ENCODE results near the gene LAMB4. TPM values are rescaled to one million over a fixed set of nuclear protein-coding genes. Genes with fewer than 3 reads are reported as not detected.
A peak's percentile ranks its signal among the peaks of the same experiment; 100 is the strongest.

Gene LAMB4
- total and polyA plus RNA-seq, 2 experiments from 2014 or later = 0.16 TPM; not detected in 1

DNA sequence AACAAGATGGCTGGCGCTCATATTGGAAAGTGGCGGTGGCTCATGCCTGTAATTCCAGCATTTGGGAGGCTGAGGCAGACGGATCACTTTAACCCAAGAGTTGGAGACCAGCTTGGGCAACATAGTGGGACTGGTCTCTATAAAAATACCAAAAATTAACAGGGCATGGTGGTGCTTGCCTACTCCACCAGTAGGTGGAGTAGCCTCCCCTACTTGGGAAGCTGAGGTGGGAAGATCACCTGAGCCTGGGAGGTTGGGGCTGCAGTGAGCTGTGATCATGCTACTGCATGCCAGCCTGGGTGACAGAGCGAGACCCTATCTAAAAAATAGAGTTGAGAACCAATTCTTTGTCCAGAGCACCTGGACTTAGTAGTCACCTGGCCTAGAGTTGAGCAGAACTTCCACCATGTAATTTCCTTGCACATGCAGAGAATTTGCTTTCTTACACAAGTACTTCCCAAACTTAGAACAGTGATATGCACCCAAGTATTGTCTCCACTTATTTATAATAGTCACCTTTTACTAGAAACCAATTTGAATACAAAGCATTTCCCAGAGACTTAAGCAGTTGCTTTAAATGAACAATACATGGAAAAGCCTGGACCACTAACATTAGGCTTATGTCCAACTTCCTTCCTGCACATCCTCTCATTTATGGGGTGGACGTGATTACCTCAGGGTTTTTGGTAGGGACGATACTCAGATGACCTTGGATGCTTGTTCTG, 15.9 kb downstream of the LAMB4 start:
- Histone ChIP-seq H3K4me2 (ENCODE audit: unreplicated experiment) (no peak overlapping the region), H3F3A (ENCODE audit: insufficient read depth) (no peaks in the 10 kb centered on the region), H3K9ac (no peak overlapping the region), H3K4me3 (no peak overlapping the region), H3K27me3 (replicated peaks; ENCODE audit: insufficient read depth) (no peaks in the 10 kb centered on the region), H3K27ac (no peak overlapping the region), H3K9me2 (ENCODE audit: insufficient read depth) (0 out of 2 replicates have a peak, but pooled peaks cover 5% of the 10 kb centered on the region), H2AFZ (no peak overlapping the region), H3K36me3 (ENCODE audit: low read depth) (no peaks in the 10 kb centered on the region), H3K4me1 (ENCODE audit: insufficient read depth) (no peaks in the 10 kb centered on the region), H3K79me2 (ENCODE audit: insufficient read depth) (no peaks in the 10 kb centered on the region), H3K9me3 (ENCODE audit: low read depth) (no peaks in the 10 kb centered on the region), H4K20me1 (ENCODE audit: insufficient read depth) (no peaks in the 10 kb centered on the region)
- TF ChIP-seq EZH2phosphoT487 (IDR thresholded peaks at IDR 0.05; ENCODE audit: insufficient read depth, low read depth) = no peak
- no peak for TF ChIP-seq EZH2 (IDR thresholded peaks at IDR 0.05; ENCODE audit: insufficient read depth, poor library complexity, severe bottlenecking)
- in situ Hi-C loops (cut with MboI) = no loop called here
- WGBS, 2 experiments (ENCODE audit: low coverage in 1 of 2, low lambda C conversion rate in 2 of 2, missing lambda C conversion rate in 2 of 2) = 87 to 88% methylated on average over 6 of the region's 6 CpGs
- no peak for DNase-seq

GRCh38 chr7:108112683-108113082, 17.5 kb downstream of the LAMB4 start:
- H3K79me2 ChIP-seq (ENCODE audit: insufficient read depth) = no peaks in the 10 kb centered on the region
- 69 to 91% methylated on average over 2 of the region's 2 CpGs for WGBS, 2 experiments (ENCODE audit: low coverage in 1 of 2, low lambda C conversion rate in 2 of 2, missing lambda C conversion rate in 2 of 2)
- no peak overlapping the region for H3K27ac ChIP-seq
- DNase-seq = no peak
- in situ Hi-C loops (cut with MboI) = no loop called here
- H3K4me1 ChIP-seq (ENCODE audit: insufficient read depth) = no peaks in the 10 kb centered on the region
- no peak overlapping the region for H3K4me2 ChIP-seq (ENCODE audit: unreplicated experiment)
- H4K20me1 ChIP-seq (ENCODE audit: insufficient read depth) = no peaks in the 10 kb centered on the region
- no peaks in the 10 kb centered on the region for H3K9me3 ChIP-seq (ENCODE audit: low read depth)
- no peaks in the 10 kb centered on the region for H3F3A ChIP-seq (ENCODE audit: insufficient read depth)
- H3K4me3 ChIP-seq = no peak overlapping the region
- no peaks in the 10 kb centered on the region for H3K36me3 ChIP-seq (ENCODE audit: low read depth)
- H3K27me3 ChIP-seq (replicated peaks; ENCODE audit: insufficient read depth) = no peaks in the 10 kb centered on the region
- TF ChIP-seq EZH2 (IDR thresholded peaks at IDR 0.05; ENCODE audit: insufficient read depth, poor library complexity, severe bottlenecking) = no peak
- 0 out of 2 replicates have a peak, but pooled peaks cover 5% of the 10 kb centered on the region for H3K9me2 ChIP-seq (ENCODE audit: insufficient read depth)
- no peak overlapping the region for H3K9ac ChIP-seq
- H2AFZ ChIP-seq = no peak overlapping the region

DNA sequence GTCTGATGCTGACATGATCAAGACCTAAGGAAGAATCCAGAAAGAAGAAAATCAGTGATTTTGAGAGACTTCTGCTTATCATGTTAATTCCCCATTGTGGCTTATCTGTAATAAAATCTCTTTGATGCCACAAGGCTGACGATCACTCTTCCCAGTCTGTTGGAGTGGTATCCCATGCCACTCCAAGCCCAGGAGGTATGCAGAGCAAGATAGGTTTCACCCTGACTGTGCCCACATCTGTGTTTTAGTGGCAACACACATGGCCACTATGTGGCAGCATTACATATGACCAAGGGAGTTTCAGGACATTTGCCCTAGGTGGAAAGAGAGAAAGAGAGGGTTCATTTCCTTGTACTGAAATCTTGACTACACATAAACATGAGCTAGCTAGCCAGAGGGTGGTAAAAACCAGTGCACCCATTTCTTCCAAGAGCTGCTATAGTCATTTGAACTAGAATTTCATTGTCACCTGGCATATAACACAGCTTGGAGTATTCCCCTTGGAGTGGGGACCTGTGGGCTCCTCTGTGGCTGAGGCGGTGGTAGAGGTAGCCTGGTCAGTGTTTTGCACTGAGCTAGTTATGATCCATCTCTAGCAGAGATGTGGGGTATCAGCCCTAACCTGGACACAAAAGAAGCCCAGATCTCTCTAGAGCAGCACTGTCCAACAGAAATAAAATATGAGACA, 20.8 kb downstream of the LAMB4 start:
- no peak overlapping the region for H3K4me3 ChIP-seq
- 0 out of 2 replicates have a peak, but pooled peaks cover 5% of the 10 kb centered on the region for H3K9me2 ChIP-seq (ENCODE audit: insufficient read depth)
- H3F3A ChIP-seq (ENCODE audit: insufficient read depth) = no peaks in the 10 kb centered on the region
- H2AFZ ChIP-seq = no peak overlapping the region
- in situ Hi-C loops (cut with MboI) = no loop called here
- DNase-seq = peak; percentile 13
- no peaks in the 10 kb centered on the region for H4K20me1 ChIP-seq (ENCODE audit: insufficient read depth)
- 92 to 98% methylated on average over 2 of the region's 2 CpGs for WGBS, 2 experiments (ENCODE audit: low coverage in 1 of 2, low lambda C conversion rate in 2 of 2, missing lambda C conversion rate in 2 of 2)
- no peaks in the 10 kb centered on the region for H3K27me3 ChIP-seq (replicated peaks; ENCODE audit: insufficient read depth)
- H3K79me2 ChIP-seq (ENCODE audit: insufficient read depth) = no peaks in the 10 kb centered on the region
- no peak overlapping the region for H3K9ac ChIP-seq
- H3K4me1 ChIP-seq (ENCODE audit: insufficient read depth) = peaks cover under 1% of the 10 kb centered on the region; the same call in 1 of the 2 replicates
- H3K36me3 ChIP-seq (ENCODE audit: low read depth) = no peaks in the 10 kb centered on the region
- no peaks in the 10 kb centered on the region for H3K9me3 ChIP-seq (ENCODE audit: low read depth)
- no peak for TF ChIP-seq EZH2 (IDR thresholded peaks at IDR 0.05; ENCODE audit: insufficient read depth, poor library complexity, severe bottlenecking)
- no peak for TF ChIP-seq EZH2phosphoT487 (IDR thresholded peaks at IDR 0.05; ENCODE audit: insufficient read depth, low read depth)
- H3K27ac ChIP-seq = no peak overlapping the region
- H3K4me2 ChIP-seq (ENCODE audit: unreplicated experiment) = no peak overlapping the region

- 0 out of 2 replicates have a peak overlapping the region, but pooled peaks have one; percentile 53 for H2AFZ ChIP-seq
- H4K20me1 ChIP-seq (ENCODE audit: insufficient read depth) = no peaks in the 10 kb centered on the region
- H3K4me1 ChIP-seq (ENCODE audit: insufficient read depth) = peaks cover 8% of the 10 kb centered on the region; the same call in 1 of the 2 replicates
- no peaks in the 10 kb centered on the region for H3F3A ChIP-seq (ENCODE audit: insufficient read depth)
- no peak for TF ChIP-seq EZH2phosphoT487 (IDR thresholded peaks at IDR 0.05; ENCODE audit: insufficient read depth, low read depth)
- TF ChIP-seq EZH2 (IDR thresholded peaks at IDR 0.05; ENCODE audit: insufficient read depth, poor library complexity, severe bottlenecking) = no peak
- H3K9me2 ChIP-seq (ENCODE audit: insufficient read depth) = 0 out of 2 replicates have a peak, but pooled peaks cover 5% of the 10 kb centered on the region
- no peak overlapping the region for H3K9ac ChIP-seq
- in situ Hi-C loops (cut with MboI) = no loop called here
- no peak overlapping the region for H3K4me2 ChIP-seq (ENCODE audit: unreplicated experiment)
- H3K27ac ChIP-seq = no peak overlapping the region
- H3K4me3 ChIP-seq = no peak overlapping the region
- no peak for DNase-seq
- no peaks in the 10 kb centered on the region for H3K36me3 ChIP-seq (ENCODE audit: low read depth)
- H3K9me3 ChIP-seq (ENCODE audit: low read depth) = no peaks in the 10 kb centered on the region
- H3K27me3 ChIP-seq (replicated peaks; ENCODE audit: insufficient read depth) = no peaks in the 10 kb centered on the region
- no peaks in the 10 kb centered on the region for H3K79me2 ChIP-seq (ENCODE audit: insufficient read depth)
Observed at GRCh38 chr7:108108131-108108530, 22.0 kb downstream of the LAMB4 start.

Data from GM23248 (cell line).